Epidermal melanocyte (primary cell): Measurements from ENCODE around the gene MYO1H.
"Not testable (repeated sequence)": the region's sequence is repeated elsewhere in the genome, so short reads cannot be mapped to it uniquely, and the experiment has no call there.

Experiments used
- DNase-seq: peaks from one replicate; pipeline ENCODE4 v3.0.0; 2011; ENCODE audit warnings: low spot score; ENCODE audit not compliant: insufficient read length

Gene MYO1H, protein sequence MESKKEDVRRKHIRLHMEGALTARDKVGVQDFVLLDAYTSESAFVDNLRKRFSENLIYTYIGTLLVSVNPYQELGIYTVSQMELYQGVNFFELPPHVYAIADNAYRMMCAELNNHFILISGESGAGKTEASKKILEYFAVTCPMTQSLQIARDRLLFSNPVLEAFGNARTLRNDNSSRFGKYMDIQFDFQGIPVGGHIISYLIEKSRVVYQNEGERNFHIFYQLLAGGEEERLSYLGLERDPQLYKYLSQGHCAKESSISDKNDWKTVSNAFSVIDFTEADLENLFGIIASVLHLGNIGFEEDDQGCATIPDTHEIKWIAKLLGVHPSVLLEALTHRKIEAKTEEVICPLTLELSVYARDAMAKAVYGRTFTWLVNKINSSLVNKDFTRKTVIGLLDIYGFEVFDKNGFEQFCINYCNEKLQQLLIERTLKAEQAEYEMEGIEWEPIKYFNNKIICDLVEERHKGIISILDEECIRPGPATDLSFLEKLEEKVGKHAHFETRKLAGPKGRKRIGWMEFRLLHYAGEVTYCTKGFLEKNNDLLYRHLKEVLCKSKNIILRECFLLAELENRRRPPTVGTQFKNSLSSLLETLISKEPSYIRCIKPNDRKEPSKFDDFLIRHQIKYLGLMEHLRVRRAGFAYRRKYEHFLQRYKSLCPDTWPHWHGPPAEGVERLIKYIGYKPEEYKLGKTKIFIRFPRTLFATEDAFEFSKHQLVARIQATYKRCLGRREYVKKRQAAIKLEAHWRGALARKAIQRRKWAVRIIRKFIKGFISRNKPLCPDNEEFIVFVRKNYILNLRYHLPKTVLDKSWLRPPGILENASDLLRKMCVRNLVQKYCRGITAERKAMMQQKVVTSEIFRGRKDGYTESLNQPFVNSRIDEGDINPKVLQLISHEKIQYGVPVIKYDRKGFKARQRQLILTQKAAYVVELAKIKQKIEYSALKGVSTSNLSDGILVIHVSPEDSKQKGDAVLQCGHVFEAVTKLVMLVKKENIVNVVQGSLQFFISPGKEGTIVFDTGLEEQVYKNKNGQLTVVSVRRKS

DNA sequence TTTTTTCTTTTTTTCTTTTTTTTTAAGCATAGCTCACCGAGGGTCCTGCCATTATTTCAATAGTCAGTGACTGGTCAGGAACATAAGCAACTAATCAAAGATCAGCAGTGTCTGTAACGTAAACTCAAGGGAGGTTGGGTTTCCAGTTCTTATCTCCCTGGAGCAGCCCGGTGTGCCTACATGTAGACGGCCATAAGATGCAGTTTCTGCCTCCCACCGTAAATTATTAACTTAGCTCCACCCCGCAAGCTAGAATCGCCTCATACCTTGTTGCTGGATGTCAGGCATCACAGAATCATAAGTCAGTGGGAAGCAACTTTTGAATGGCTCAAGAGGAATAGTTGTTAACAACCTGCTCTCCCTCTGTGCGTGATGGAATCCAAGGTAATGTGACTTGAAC, at the start of gene MYO1H:
TSS of gene MYO1H (plus strand) at position 312 of the 400 bp plus-strand sequence. CDS start at position 373, 61 bp downstream.
- no peak for DNase-seq

DNA sequence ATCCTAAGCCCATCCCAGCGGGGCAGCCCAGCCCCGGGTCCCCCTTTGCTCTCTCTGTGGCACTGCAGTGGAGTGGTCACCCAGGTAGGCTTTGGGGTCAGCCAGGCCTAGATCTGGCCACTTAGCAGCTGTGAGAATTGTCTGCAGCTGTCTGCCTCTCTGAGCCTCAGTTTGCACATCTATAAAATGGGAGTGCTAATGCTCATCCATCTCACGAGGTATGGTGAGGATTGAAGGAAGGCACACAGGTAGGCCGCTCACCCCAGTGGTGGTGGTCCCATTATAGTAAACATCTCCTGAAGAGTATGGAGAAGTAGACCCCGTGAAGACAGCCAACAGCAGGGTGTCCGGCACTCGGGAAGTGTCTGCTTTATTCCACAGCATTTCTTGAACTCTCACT, 47.9 kb upstream of the MYO1H start:
- DNase-seq: no peak

DNA sequence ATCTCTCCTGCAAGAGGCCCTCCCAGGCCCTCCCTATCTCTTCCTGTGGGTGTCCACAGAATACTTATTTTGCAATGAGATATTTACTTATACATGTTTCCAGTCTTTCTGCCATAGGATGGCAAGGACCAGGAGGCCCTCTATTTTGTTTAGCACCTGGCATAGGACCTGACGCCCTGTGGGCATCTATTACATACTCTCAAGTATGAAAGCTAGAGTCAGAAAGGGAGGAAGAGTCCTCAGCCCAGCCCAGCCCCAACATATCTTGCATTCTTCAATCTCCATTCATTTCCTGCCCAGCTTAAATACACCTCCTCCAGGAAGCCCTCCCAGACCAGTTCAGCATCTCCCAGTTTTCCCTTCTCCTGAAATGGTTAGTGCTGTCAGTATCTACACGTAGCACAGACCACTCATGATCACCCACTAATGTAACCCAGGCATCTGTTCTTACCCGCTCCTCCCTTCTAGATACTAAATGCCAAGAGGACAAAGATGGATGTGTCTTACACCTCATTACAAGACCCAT, 46.0 kb upstream of the MYO1H start:
- DNase-seq: no peak

DNA sequence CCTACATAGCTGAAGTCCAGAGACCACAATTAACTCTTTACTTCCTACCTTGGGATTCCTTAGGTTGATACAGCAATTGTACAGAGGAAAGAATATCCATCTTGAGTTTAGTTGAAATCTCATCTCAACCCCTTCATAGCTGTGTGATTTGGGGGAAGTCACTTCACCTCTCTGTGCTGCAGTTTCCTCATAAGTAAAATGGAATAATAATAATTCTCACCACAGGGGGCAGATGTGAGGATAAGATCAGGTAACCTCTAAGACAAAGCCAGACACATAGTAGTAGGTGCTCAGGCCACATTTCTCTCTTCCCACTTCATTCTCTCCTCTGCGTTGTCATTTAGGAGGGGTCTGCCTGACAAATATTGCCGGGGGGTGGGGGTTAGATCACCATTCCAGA, 45.3 kb upstream of the MYO1H start:
- DNase-seq: no peak

DNA sequence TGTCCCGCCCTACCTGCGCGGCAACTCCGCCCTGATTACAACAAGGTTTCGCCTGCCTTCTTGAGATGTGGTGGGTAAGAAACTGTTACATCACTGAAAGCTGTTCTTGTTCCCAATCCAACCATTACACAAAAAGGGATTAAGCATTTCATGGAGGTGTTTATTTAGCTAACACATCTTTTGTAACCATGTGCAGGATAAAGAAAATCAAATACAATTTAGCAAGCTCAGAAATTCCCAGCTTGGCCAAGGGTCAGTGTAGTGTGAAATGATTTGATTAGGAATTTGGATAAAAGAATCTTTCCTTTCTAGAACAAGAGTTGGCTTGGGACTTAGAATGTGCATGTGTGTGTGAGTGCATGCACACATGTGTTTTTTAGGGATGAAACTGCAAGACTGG, 44.9 kb upstream of the MYO1H start:
- no peak for DNase-seq

DNA sequence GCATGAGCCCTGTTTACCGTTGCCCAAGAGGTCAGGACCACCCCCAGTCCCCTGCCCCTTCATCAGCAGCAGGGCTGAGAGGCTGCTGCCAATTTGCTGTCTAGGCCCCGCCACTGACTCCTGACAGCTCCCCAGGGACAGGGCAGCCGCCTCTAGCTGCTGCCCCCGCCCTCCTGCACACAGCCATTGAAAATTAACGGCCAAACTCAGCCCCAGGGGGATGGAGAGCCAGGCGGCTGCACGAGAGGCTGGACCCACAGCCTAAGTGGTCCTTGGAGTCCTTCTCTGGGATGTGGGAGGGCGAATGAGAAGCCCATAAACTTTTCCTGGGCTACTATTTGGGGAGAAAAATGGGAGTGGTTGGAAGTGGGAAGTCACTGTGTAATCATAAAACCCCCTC, 43.2 kb upstream of the MYO1H start:
- DNase-seq: no peak

DNA sequence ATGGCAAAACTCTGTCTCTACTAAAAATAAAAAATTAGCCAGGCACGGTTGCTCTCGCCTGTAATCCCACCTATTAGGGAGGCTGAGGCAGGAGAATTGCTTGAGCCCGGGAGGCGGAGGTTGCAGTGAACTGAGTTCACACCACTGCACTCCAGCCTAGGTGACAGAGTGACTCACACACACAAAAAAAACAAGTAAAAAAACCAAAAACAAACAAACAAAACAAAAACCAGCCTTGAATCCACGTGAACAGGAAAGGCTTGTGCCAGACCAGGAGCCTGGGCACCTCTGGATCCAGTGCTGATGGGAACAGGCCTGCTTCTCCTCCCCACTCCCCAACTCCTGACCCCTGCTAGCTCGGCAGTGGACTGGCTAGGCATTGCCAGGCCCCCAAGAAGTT, 42.2 kb upstream of the MYO1H start:
- no peak for DNase-seq

DNA sequence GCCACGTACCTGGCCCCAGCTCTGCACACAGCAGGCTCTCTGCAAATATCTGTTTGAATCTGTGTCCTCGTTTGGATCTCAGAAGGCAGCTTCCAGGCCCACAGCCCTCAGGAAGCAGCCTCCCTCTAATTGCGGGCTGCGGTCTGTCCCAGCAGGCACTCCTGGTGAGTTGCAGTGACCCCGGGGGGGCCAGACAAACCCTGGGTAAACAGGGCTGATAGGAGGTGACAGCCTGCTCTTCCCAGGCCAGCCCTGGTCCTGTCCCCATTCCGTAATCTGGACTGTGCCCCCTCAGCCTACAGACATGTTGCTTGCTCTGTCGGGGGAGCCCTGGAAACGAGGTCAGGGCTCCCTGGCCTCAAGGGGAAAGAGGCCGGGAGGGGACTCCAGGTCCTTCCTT, 40.6 kb upstream of the MYO1H start:
- DNase-seq: no peak

DNA sequence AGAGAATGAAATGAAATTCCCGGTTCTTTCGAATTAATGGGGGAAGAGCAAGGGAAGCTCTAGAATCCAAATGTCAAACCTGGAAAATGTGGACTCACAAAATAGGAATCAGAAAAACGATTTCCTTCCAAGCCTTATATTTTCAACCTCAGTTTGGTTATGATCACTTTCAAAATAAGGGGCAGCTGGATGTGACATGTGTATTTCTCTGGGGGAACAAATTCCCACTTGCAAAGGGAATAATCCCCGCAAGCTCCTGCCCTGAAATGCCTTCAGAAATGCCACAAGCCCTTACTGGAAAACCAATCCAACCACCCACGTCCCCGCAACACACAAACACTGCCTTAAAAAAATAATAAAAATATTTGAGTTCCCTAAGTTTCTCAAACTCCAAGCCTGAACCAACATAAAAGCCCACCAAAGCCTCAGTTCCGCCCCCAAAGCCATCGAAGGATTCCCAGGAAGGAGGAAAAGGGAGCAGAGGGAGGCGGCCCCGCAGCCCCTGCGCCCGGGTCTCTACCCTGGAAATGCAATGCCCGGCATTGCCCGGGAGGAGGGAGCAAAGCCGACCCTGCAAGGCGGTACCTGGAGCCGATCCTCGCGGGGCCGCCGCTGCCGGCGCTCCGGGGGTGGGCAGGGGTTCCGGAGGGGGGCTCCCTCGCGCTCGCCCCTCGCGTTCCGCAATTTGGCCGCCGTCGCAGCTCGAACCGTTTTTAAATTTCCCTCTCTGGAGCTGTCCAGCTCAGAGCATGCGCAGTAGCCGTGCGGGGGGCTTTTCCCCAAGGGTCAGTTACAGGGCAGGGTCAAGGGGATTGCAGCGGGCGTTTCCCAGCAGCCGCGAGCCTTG, 38.9 kb upstream of the MYO1H start, which contains the start of gene FOXN4:
TSS of gene FOXN4 (minus strand) at position 751 of the 847 bp plus-strand sequence. CDS start 963 bp downstream, outside the sequence.
- no peak for DNase-seq

DNA sequence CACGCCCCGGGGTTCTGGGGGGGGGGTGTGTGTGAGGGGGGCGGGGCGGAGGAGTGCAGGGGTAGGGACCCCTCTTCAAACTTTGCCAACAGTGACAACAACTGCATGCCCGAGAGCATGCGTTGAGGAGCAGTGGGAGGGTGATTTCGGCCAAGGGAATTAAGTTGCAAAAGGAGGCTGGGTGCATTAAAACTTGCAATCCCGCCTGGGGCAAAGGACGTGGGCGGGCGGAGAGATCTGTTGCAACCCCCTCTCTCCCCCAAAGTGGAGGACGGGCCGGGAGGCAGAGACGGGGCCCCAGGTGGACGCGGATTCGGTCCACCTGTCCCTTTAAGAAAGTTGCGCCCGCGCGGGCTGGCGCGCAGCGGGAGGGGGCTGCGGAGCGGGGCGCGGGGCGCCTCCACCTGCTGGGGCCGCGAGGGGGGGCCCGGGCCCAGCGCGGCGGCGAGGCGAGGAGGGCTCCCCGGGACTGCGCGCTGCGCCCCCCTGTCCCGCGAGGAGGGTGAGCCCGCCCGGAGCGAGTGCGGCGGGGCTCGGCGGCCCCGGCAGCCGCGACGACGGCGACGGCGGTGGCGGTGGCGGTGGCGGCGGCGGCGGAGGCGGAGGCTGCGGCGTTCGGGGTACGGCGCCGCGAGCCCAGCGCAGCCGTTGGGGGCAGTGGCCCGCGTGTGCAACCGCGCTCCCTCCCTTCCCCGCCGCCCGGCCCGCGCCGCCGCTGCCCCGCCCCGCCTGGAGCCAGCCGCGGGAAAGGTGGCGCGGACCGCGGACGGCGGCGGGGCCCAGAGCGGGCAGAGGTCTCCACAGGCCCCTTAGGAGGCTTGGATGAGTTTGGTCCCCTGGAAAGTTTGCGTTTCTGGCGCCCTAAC, 38.1 kb upstream of the MYO1H start:
- no peak for DNase-seq

DNA sequence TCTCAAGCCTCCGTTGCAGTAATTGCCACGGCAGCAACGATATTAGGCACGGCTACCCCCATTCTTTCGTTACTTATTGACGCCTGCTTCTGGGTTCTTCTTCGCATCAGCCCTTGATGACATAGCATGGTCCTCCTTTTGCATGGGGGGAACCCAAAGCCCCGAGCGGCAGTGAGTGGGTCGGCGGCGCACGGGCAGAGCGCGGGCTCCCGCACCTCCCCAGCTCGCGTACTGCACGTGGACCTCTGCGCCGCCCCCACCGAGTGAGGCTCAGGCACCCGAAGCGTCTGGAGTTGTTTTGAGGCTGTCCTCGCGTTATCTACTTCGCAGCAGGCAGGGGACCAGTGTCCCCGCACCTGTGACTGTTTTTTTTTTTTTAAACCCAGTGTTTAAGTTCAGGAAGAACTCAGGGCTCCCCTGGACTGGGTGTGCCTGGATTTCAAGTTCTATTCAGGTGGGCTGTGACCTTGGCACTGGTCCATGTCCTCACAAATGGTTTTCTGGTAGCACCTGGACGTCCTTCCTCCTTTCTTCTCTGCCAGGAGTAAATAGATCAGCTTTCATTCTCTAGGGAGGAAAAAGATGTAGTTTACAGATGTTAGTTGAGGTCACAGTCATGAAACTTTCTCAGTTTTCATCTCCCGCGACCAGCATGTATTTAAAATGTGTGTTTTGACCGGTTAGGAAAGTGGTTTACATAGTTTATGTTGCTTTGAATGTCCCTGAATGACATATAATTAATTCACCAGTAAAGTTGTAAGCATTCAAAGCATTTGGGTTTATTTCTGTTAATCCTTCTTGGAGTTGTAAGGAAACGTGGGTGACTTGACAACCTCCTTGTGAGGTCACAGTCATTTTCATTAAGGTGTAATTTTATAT, 37.2 kb upstream of the MYO1H start:
- no peak for DNase-seq

DNA sequence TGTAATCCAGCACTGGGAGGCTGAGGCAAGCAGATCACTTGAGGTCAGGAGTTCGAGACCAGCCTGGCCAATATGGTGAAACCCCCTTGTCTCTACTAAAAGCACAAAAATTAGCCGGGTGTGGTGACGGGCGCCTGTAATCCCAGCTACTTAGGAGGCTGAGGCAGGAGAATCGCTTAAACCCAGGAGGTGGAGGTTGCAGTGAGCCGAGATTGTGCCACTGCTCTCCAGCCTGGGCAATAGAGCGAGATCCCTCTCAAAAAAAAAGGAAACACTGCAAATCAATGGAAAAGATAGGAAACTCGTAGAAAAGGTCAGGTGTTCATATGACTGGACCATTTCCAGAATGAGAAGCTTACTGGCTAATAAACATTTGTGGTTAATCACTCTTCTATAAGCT, 26.4 kb upstream of the MYO1H start:
- not testable (repeated sequence) for DNase-seq

DNA sequence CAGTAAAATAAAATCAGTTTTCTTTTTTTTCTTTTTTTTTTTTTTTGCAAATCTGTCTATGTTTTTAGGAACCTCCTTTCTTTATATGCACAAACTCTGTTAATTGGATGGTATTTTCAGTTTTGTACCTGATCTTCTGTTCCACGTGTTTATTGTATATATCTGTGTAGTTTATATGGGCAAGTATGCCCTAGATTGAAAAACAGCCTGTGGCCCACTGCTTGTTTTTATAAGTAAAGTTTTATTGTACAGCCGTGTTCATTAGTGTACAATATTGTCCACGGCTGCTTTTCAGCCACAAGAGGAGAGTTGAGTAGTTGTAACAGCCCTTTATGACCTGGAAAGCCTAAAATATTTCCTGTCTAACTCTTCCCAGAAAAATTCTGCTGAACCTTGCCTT, 18.7 kb upstream of the MYO1H start:
- DNase-seq: no peak

DNA sequence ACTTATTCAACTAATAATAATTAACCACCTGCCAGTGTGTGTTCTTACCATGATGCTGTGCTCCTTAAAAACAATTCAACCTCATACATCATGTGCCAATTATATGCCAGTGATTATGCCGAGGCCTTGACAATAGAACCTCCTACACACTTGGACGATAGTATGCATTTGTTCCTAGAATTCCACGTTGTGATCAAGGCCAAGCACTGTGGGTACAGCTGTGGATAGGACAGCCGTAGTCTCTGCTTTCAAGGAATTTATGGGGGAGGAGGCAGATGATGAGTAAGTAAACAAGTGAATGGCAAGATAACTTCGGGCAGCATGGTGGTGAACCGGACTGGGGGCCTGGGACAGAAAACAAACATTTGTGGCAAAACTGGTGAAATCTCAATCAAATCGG, 18.0 kb upstream of the MYO1H start:
- no peak for DNase-seq

DNA sequence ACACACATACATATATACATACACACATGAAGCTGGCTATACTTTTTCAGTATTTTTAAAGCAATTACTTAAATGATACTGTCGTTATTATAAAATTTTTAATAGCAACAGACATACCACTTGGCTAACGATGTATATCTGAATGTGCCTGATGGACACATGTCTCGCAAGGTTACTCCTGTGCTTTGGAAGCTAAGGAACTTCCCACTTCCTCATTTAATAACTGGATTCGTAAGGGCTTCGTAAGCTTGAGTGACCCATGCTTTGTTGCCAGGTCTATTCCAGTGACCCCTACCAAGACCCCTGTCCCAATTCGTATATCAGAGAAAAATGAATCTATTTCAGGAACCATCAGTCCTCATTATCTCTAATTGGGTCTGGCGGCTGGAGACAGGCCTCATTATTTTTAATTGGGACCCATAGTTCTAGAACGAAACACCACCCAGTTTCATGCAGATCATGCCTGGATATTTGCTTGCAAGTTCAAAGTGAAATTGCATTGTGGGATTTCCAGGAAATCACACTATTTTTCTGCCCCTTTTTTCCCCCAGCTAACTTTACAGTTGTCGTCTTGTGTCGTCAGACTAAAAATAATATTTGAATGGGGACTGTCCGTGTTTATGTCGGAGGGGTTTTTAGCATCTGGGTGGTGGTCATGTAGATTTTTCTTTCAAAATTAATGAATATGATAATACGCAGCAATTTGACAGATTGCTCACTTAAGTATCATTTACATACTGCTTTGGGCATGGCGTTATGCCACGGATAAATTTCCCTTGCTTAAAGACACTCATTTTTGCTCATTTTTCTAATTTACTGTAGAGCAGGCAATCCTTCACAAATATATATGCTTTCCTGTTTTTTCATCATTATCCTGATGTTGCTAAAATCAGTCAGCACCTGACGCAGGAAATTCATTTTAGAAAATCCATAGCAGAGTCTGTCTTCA, 17.1 kb upstream of the MYO1H start:
- DNase-seq: no peak

DNA sequence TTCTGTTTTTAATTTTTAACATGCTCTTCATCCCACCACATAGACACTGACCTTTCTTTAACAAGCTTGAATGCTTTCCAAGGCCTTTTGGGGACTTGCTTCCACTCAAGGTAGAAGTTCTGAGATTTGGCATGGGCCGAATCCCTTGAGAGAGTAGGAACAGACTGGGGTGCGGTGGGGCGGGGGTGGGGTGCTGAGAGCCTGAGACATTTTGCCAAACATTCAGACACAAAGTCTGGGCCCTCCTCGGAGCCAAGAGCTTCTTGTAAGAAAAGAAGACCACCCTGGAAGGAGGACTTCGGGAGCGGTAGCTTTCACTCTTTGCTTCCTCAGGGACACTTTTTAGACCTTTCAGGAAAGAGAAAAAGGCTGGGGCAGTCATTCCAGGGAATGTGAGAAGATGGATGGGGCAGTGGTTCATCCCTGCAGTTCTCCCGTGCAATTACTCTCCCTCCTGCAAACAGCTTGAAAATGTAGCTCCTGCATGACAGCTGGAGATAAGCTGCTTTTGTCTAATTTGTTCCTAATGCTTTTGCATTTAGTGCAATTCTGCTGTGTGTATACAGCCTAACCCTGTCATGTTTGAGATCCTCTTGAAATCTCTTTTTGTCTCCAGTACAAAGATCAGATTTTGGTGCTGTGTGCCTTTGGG, 16.3 kb upstream of the MYO1H start:
- DNase-seq: no peak

DNA sequence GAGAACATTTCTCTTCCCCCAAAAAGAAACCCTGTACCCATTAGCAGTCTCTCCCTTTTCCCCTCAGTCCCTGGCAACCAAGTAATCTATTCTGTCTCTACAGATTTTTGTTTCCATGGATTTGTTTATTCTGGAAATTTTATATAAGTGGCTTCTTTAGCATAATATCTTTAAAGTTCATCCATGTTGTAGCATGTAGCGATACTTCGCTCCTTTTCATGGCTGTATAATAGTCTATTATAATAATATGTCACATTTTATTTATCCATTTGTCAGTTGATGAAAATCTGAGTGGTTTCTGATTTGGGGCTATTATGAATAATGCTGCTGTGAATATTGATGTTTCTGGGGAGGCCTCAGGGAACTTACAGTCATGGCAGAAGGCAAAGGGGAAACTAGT, 12.8 kb upstream of the MYO1H start:
- no peak for DNase-seq
